HG03469 (cell line): ENCODE data around the gene KIAA0232.
A peak's percentile ranks its signal among the peaks of the same experiment; 100 is the strongest.
"Not testable (repeated sequence)": the region's sequence is repeated elsewhere in the genome, so short reads cannot be mapped to it uniquely, and the experiment has no call there.

Source experiments
- ATAC-seq: cut with Tn5 transposase; IDR thresholded peaks from one replicate; pipeline ENCODE4 v1.9.1; 2021; ENCODE audit warnings: mild to moderate bottlenecking, moderate library complexity, moderate number of reproducible peaks; ENCODE audit not compliant: unreplicated experiment

KIAA0232 gene

DNA sequence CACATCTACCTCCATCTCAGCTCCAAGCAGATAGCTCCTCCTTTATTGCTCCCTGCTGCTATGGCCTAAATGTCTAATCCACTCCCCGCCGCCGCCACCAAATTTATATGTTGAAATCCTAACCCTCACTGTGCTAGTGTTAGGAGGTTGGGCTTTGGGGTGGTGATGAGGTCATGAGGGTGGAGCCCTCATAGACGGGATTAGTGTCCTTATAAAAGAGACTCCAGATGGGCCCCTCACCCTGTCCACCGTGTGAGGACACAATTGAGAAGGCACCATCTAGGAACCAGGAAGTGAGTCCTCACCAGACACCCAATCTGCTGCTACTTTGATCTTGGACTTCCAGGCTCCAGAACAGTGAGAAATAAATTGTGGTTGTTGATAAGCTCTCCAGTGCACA, 113.5 kb downstream of the KIAA0232 start:
- ATAC-seq, result no peak

DNA sequence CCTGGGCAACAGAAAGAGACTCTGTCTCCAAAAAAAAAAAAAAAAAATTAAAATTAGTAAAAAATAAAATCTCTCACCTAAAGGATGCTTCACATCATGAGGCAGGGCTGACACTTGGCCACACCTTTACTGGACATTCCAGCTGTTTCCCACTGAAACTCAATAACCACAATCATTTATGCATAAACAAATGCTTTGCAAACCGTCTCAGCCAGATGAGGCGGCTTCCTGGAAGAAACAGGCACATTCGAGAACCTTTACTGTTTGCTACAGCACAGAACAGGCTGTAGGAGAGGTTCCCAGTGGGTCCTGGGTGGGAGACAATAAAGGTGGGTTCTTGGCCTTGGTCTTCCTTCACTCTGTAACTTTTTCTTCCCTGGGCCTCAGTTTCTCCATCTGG, 116.2 kb downstream of the KIAA0232 start:
- ATAC-seq, result no peak

DNA sequence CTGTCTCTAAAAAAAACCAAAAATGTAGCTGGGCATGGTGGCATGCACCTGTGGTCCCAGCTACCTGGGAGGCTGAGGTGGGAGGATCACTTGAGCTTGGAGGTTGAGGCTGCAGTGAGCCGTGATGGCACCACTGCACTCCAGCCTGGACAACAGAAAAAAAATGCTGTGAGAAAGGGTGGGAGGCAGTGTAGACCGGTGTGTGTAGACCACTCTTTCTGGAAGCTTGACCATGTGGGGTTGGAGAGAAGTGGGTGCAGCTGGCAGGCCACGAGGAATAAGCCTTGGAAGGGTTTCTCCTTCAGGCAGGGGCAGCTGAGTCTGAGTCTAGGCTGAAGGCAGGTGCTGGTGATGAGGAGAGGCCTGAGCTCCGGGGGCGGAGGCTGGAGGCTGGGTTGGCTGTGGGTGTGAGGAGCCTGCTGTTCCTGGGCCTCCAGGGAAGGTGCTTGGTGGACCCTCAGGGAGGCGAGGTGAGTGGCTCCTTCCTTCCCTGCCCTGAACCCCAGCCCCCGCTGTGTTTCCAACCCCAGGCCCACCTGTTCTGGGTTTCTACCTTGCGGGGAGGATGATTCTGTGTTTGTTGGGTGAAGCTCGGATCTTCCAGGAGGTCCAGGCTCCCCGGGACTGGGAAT, 117.8 kb downstream of the KIAA0232 start:
- ATAC-seq, result no peak

DNA sequence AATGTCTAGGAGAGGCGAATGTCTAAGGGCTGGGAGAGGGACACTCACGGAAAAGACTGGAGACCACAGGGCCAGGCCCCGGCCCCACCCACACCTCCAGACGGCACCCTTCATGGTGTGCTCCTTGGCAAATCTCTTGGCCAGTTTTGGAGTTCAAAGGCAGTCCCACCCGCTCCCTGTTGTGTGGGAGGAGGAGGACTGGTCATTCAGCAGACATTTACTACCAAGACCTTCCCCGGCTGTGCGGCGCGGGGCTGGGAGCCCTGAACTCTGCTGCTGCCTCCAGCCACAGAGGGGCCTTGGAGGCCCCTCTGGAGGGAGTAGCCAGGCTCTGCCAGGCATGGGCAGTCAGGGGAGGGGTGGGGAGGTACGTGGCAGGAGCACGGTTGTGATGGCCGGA, 118.4 kb downstream of the KIAA0232 start:
- no peak for ATAC-seq

DNA sequence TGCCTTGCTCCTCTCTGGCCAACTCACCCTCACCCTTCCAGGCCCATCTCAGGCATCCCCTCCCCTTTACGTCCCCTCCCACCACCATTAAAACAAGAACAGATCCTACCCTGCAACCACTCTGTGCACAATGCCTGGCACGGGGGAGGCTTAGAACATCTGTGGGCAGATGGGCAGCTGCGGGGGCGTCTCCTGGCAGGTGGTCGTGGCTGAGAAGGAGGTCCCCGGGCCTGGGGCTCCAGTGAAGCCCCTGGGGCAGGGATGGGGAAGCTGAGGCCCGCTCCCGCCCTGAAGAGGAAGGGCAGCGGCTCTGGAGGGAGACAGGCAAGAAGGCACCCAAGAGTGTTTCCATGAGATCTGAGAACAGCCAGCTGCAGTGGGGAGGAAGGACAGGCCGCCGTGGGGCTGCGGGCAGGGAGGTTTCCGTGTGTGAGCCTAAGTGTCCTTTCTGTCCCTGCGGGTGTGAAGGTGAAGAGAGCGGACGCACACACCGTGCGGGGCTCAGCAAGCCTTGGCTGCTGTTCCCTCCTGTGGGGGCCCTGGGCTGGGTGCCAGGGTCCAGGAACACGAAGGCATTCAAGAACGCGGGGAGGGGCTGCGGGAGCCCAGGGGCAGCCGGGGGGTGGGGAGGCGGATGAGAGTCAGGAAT, 119.3 kb downstream of the KIAA0232 start:
- no peak for ATAC-seq

DNA sequence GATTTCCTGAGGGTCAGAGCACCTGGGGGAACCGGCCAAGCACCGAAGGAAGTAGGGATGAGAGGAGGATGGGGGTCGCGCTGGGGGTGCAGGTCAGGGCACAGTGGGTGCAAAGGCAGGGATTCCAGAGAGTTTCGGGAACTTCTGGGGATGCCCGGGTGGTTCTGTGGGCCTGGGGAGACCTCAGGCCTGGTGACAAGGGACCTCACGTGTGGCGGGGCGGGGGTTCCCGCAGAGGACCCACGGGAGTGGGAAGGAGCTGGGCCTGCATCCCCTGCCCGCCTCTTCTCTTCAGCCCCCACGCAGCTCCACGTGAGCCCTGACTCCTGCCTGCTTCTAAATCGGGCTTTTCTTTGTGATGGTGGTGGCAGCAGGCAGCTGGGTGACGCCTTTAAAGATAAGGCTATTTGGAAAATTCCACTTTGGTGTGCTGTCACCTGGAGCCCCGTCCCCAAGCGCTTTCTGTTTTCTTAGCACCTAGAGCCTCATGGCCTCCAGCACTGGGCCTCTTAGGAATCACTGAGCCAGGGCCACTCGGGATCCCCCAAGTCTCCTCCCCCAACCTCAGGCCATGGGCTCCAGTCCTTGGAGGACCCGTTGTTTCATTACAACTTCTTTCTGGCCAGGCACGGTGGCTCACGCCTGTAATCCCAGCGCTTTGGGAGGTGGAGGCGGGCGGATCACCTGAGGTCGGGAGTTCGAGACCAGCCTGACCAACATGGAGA, 120.0 kb downstream of the KIAA0232 start:
- no peak for ATAC-seq

DNA sequence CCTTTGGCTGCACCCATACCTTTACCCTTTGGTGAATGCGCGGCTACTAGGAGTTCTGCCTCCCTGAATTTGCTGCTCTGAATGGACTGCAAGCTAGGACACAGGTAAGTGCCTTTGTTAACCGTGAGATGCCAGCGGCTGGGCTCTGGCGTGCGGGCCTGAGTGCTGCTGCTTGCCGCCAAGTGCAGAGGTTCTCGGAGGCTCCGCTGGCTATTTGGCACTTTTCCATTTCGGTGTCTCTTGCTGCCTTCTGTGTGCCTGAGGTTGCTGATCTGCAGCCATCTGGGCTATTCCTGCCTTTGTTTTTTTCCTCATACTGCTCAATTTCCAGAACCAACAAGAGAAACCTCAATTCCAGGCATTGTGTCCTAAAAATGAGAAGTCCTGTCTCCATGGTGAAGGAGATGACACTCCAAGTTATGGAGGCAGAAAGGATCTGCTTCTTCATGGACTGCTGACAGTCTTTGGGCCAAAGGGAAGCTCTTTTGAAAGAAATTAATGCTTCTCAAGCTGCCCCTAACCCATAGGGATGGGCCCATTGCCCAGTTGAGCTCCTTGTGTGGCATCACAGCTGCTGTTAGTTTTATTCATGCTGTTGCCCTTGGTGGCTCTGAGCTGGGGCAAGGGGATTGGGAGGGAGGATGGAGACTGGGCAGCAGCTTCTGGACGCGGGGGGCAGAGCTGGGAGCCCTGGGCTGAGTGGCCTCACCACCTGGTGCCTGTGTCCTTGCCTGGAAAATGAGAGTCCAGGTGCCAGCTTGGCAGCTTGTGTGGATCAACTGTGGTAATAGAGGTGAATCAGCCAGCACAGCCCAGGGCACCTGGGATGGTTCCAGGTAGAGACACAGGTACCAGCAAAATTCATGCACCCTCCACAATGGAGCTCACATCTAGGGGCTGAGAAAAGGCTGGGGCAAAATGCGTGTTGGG, 123.3 kb downstream of the KIAA0232 start:
- no peak for ATAC-seq

DNA sequence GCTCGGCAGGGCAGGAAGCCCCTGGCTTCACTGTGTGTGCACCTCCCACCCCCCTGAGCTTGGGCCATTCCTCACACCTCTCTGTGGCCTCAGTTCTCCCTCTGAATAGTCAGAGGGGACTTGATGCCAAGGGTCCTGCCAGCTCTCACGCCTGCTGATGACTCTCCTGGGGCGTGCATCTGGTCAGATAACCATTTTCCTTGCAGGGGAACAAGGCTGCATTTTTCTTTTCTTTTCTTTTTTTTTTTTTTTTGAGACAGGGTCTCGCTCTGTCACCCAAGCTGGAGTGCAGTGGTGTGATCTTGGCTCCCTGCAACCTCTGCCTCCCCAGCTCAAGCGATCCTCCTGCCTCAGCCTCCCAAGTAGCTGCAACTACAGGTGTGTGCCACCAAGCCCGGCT, 124.0 kb downstream of the KIAA0232 start:
- ATAC-seq, result not testable (repeated sequence)

DNA sequence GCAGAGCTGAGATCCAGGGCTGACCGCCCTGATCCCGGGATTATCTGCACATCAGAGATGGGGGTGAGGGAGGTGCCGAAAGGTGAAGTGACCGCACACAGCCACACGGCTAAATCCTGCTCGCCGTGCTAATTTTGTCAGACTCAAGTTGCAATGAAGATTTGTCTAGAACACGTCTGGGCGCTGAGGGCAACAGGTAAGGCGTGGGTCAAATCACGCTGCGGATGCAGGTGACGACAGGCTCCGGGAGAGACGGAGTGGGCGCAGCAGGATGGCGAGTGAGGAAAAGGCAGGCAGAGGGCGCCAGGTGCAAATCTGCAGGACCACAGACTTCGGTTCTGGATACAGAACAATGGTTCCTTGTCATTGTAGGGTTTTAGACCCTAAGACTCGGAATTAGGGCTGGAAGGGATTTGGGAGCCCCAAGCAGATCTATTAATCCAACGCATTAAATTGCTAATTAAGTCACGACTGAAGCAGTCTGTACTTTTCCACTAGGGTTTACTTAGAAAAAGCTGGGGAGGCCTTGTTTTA, 125.2 kb downstream of the KIAA0232 start:
- no peak for ATAC-seq

DNA sequence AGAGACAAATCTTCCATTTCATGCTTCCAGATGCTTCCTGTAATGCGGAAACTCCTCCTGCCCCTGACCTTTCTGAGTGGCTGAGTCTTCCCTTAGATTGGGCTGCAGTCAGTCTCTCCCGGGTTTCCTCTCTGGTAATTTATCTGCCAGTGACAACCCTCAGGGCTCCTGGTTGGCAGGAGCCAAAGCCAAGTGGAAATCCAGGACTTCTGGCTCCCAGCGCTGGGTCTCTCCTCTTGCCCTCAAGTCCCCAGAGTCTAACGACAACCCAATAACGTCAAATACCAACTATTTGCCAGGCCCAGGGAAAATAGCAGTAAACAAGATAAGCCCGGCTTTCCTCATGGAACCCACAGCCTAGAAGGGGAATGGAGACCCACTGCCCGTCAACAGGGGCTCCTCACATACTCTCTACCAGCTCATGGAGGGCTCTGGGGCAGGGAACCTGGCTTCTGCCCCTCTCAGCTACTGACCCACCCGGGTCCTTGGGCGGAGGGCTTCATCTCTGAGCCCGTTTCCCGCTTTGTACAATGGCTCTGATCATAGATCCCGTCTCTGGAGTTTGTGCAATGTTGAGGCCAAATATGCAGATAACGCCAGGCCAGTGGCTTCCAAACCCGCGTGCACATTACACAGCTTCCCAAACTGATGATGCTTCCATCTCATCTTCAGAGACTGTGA, 126.0 kb downstream of the KIAA0232 start:
- no peak for ATAC-seq

DNA sequence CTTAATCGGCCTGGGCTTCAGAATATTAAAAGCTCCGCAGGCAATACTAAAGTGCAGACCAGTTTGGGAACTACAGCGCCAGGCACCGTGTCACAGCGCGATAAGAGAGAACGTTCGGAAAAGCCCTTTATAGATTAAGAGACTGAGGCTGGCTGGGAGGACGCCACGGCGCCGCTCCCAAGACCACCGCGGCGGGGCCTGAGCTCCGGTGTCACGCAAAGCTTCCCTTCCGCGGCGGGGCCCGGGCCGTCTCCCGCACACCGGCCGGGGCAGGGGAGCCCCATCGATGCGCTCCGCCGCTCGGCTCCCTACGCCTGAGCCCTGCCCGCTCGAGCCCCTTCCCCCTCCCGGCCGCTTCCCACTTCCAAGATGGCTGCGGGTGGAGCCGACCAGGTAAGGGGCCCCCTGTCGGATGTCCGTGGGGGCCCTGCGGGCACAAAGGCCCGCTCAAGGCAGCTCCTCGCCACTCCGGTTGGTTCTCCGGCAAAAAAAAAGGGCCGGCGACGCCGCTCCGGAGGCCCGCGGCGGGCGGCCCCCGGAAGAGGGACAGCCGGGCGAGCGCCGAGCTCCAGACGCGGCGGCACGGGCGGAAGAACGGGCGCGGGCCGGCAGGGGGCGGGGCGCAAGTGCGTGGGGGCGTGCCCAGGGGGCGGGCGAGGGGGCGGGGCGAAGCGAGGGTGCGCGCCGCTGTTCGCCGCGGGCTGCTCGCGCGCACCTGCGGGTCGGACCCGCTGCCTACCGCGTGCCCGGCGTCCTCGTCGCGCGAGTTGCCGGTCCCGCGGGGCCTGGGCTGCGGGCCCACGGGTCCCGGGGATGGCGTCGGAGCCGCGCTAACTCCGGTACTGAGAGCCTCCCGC, 126.8 kb downstream of the KIAA0232 start, which contains the start of gene TBC1D14:
Gene TBC1D14, plus strand, starts transcription at position 714 of the 857 bp plus-strand sequence. CDS start 13,564 bp downstream, outside the sequence.
- ATAC-seq, result peak; percentile 70

DNA sequence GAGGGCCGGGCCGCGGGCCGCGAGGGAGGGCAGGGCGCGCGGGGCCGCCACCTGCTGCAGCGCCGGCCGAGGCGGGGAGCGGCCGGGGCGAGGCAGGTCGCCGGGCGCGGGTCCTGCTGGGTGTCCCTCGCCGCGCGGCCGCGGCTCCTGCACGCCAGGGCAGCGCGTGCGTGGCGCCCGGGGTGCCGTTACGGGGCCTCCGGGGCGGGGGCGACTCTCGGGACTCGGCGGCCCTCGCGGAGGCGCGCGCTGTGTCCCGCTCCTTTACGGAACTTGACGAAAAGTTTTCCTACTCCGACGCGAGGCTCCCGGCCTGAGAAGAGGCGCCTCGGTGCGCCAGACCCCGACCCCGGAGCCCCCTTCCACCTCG, 127.4 kb downstream of the KIAA0232 start:
- peak; percentile 23 for ATAC-seq

DNA sequence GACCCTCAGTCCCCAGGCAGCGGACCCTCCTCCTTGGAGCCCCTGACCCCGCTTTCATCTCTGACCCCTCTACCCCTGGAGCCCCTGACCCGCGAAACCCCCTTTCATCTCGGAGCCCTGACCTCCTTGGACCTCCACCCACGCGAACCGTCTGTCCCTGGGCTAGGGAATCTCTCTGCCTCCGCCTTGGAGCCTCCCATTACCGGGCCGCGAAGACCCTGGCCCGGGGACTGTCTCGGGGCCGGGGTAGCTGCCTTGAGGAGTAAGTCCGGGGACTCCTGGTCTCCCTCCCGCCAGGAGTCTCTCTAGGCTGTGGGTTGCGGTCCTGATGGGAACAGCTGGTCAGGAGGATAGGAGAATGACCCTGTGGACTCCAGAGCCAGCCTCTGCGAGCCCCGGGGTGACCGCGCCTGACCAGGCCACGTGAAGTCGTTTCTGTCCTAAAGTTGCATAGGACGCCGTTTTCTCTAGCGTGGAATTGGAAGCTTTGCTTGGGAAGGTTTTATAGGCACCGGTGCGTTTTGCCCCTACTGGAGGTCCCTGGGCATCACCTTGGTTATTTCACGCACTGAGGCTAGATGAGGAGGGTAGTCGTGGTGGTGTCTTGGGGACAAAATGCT, 127.9 kb downstream of the KIAA0232 start:
- ATAC-seq, result no peak

DNA sequence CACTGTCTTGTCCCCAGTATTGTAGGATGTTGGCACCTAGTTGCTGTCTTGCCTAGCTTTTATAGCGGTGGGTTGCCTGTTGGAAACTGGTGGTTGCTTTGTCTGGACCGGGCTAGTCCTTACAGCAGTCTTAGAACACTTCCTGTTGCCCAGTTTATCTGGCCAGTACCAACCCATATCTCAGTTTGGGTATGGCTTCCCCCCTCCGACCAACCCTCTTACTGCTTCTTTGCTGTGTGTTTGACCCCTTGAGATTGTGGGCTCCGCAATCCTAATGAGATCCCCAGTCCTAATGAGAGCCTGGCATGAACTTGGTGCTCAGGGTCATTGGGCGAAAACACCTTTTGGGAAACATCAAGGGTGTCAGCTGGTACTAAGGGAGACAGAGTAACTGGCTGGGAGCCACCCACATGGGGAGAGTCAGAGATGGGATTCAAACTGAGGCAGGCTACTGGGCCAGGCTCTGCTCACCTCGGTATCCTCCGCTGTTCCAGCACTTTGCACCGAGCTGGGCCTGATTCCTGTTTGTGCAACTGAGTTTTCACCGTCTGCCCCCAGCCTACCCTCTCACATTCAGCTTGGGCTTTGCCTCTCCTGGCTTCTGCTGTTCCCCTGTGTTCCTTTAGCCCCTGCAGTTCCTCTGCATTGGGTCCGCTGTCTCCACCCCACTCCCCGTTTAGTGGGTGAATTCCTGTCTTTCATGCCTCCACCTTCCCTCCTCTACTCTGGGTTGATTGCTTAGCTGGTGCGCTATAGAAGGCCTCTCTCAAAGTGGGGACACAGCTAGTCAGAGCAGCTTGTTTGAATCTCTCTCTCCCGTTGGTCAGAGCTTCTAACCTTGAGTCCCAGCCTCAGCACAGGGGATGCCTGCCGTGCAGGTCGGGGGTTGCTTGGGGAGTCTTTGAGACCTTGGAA, 128.7 kb downstream of the KIAA0232 start:
- ATAC-seq, result no peak

DNA sequence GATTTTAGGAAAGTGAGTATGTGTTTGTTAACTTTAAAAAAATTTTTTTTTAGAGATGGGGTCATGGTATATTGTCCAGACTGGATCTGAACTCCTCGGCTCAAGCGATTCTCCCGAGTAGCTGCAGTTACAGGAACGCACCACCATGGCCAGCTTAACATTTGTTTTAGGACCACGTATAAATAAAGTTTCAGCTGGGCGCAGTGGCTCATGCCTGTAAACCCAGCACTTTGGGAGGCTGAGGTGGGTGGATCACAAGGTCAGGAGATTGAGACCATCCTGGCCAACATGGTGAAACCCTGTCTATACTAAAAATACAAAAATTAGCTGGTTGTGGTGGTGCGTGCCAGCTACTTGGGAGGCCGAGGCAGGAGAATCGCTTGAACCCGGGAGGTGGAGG, 129.4 kb downstream of the KIAA0232 start:
- ATAC-seq, result not testable (repeated sequence)

DNA sequence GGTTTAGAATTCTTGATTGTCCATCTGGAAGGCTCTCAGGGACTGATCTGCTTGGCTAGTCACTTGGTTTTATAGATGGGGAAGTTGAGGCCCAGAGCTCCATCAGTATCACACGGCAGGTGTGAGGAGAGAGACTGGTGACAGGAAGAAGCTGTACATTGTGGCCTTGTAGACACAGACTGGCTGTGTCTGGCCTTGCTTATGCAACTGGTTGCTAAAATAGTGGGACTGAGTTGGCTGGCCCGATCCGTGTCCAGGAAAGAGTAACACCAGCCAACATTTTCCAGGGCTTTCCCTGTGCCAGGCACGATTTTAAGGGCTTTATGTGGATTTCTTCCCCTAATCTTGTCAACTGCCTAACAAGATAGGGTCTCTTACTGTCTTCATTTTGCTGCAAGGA, 129.9 kb downstream of the KIAA0232 start:
- no peak for ATAC-seq

DNA sequence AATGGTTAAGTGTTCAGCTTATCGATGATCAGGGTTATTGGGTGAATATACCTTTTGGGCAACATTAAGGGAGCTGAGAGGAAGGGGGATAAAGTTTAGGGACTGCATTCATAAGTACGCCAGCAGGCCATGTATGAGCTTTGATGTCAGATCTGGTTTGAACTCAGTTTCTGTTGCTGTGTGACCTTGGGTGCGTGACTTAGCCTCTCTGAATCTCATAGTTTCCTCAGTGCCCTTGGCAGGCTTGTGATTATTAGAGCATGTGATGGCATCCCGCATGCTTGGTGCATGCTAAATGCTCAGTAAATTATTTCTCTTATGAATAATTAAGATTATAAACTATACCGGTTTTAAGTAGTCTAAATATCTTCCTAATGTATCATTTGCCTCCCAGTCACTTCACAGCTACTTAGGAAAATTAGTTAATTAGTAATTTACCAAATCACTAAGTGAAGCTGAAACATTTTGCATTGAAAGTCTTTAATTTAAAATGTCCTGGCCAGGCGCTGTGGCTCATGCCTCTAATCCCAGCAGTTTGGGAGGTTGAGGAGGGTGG, 130.9 kb downstream of the KIAA0232 start:
- ATAC-seq, result no peak
